Thoracic aorta (tissue), 2 donors: ENCODE measurements around the gene EPHB6. TPM values are rescaled to one million over a fixed set of nuclear protein-coding genes. Genes with fewer than 3 reads are reported as not detected.

Experiments
- ATAC-seq: fragments of 150-250 bp; one replicate; pipeline ENCODE4 v1.8.0; 2017; ENCODE audit warnings: low read depth; ENCODE audit not compliant: insufficient number of reproducible peaks, low FRiP score
- DNase-seq: peaks from one replicate; pipeline ENCODE4 v3.0.0-alpha.2; 2020; ENCODE audit warnings: low spot score
- H3K27ac ChIP-seq, 2 donors: fragments of 200-600 bp; sonication (generic); 1 replicate in 1 of 2; 2 replicates in 1 of 2; pipeline ENCODE4 v1.5.1; 2016; ENCODE audit warnings: mild to moderate bottlenecking in 2 of 2, moderate library complexity in 2 of 2
- H3K27me3 ChIP-seq: fragments of 200-600 bp; sonication (generic); replicated peaks from 2 replicates; pipeline ENCODE4 v1.6.0; 2016; ENCODE audit warnings: mild to moderate bottlenecking; ENCODE audit not compliant: insufficient read depth
- H3K36me3 ChIP-seq: fragments of 200-600 bp; sonication (generic); one replicate; pipeline ENCODE4 v1.5.1; 2016
- H3K4me1 ChIP-seq, 2 donors: fragments of 200-600 bp; sonication (generic); 1 replicate in 1 of 2; 2 replicates in 1 of 2; pipeline versions ENCODE4 v1.5.1 to v1.6.0; 2016; ENCODE audit warnings: low read depth in 2 of 2, mild to moderate bottlenecking in 1 of 2; ENCODE audit not compliant: control insufficient read depth in 1 of 2
- H3K4me3 ChIP-seq: fragments of 200-600 bp; sonication (generic); 2 replicates; pipeline ENCODE4 v1.5.1; 2016; ENCODE audit warnings: mild to moderate bottlenecking
- H3K9me3 ChIP-seq: fragments of 200-600 bp; sonication (generic); 2 replicates; pipeline ENCODE4 v1.5.1; 2016
- CTCF ChIP-seq: fragments of 200-600 bp; sonication (generic); IDR thresholded peaks from one replicate; pipeline ENCODE4 v1.5.1; 2019; ENCODE audit warnings: antibody characterized with exemption
- total RNA-seq, 2 donors: library from RNA; depleted of rRNA; stranded (reverse); fragments of >200 nt; gene quantifications; one replicate each; pipeline versions ENCODE4 v1.1.0 to v1.2.3, GENCODE V29; 2016

EPHB6 gene
- total RNA-seq, 2 donors from 2014 or later, result 25.3 to 30.5 TPM

DNA sequence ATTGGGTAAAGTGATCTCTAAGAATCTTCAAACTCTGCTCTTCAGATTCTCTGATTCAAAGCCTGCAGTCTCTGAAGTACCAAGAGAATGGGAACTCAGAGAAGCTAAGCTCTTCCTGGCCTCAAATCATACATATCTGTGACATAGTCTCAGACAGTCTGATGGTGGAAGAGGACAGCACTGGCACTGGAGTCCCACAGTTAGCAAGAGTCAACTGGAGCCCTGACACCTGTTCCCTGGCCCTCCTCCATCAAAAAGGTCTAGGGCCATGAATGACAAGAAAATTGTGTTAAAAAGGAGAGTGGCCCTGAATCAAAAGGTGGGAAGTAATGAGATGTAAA lies 46.4 kb upstream of the EPHB6 start:
- Histone ChIP-seq H3K4me3 (no peak overlapping the region), H3K27me3 (no peaks in the 10 kb centered on the region), H3K36me3 (no peaks in the 10 kb centered on the region), H3K9me3 (no peaks in the 10 kb centered on the region), H3K4me1 (no peaks in the 10 kb centered on the region), H3K27ac (peak overlapping the region in 1 of 2 donors; percentile 1)
- DNase-seq, result no peak
- no peak for ATAC-seq
- no peak for TF ChIP-seq CTCF

GRCh38 chr7:142808802-142809583 lies 45.9 kb upstream of the EPHB6 start:
- no peak for DNase-seq

DNA sequence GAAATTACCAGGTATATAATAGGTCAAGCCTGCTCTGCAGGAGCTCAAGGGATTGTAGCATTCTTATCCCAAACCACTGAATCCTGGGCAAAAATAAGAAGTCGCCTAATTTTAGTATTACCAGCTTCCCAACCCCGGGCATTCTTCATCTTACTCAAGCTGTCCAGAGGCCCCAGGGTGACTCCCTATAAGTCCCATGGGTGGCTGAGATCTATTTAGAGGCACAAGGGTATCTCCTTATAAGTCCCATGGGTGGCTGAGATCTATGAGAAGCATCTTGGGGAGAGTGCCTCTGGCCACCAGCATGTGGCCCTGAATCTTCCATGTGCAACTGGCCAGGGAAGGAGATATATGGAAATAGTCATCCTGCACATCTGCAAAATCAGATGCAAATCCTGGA lies 45.2 kb upstream of the EPHB6 start:
- Histone ChIP-seq H3K4me3 (no peak overlapping the region), H3K27ac (no peak overlapping the region), H3K9me3 (no peaks in the 10 kb centered on the region), H3K36me3 (no peaks in the 10 kb centered on the region), H3K4me1 (no peaks in the 10 kb centered on the region), H3K27me3 (no peaks in the 10 kb centered on the region)
- DNase-seq, result no peak
- ATAC-seq, result no peak
- no peak for TF ChIP-seq CTCF

More at GRCh38 chr7:142808802-142809583, 45.9 kb upstream of the EPHB6 start:
- no peaks in the 10 kb centered on the region for H3K4me1 ChIP-seq
- H3K36me3 ChIP-seq, result no peaks in the 10 kb centered on the region
- no peak overlapping the region for H3K4me3 ChIP-seq
- no peak for ATAC-seq
- no peak overlapping the region for H3K27ac ChIP-seq
- no peaks in the 10 kb centered on the region for H3K27me3 ChIP-seq
- no peaks in the 10 kb centered on the region for H3K9me3 ChIP-seq
- no peak for TF ChIP-seq CTCF

DNA sequence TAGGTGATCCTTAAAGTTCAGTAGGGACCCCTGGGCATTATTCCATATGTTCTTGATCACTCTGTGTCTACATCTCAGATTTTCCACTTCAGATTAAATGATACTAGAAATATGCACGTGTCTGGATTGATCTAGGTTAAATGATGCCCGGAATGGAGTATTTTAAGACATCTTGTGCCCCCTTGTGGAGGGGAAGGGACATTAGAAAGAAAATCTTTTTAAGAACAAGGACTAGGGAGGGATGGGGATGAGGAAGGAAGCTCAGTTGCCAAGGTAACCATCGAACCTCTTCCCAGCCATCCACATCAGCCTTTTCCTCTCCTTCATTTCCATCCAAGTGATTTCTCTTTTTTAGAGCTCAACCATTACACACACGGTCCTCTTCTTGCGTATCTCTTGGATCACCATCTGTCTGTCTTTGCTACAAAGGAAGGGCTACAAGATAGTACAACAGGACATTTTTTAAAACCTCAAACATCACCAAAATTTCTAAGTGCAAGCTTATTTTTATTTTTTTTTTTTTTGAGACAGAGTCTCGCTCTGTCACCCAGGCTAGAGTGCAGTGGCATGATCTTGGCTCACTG lies 43.6 kb upstream of the EPHB6 start:
- TF ChIP-seq CTCF, result peak; percentile 41
- DNase-seq, result no peak
- no peak overlapping the region for H3K4me3 ChIP-seq
- no peak for ATAC-seq
- no peaks in the 10 kb centered on the region for H3K27me3 ChIP-seq
- H3K9me3 ChIP-seq, result no peaks in the 10 kb centered on the region
- no peak overlapping the region for H3K27ac ChIP-seq
- H3K4me1 ChIP-seq, result no peaks in the 10 kb centered on the region
- H3K36me3 ChIP-seq, result no peaks in the 10 kb centered on the region

DNA sequence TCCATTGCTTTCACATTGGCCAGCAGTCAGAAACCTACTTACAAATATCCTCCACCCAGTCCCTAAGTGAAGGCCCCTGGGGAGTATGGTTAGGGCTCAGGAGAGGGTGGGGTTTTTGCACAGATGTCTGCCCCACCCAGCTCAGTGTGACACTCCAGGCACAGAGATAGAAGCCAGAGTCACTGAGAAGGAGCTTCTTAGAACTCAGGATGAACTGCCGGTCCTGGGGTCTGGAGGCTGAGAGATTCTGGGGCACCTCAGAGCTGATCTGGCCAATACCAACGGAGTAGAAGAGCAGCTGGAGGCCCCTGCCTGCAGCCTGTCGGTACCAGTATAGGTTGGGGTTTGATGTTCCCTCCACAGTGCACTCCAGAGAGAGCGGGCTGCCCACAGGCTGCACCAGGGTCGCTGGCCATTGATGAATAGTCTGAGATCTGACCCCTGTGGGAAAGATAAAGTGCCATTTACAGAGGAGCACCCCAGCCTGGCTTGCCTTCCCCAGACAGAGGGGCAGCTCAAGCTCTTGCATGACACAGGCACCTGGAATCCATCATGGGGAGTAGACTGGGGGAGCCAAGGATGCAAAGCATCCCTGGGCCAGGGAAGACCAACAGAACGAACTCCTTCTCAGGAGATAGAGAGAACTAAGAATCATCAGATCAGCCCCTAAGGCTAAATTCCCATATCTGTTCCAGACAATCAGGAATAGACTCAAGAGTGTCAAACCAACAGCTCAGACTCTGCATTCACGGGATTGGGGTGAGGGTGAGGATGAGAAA lies 42.2 kb upstream of the EPHB6 start:
- no peak for TF ChIP-seq CTCF
- Histone ChIP-seq H3K4me1 (no peaks in the 10 kb centered on the region), H3K36me3 (no peaks in the 10 kb centered on the region), H3K27ac (no peak overlapping the region), H3K27me3 (no peaks in the 10 kb centered on the region), H3K9me3 (no peaks in the 10 kb centered on the region), H3K4me3 (no peak overlapping the region)
- DNase-seq (no peak), ATAC-seq (no peak)
